HL-60 (cell line): ENCODE data around the gene P2RY12.

ENCODE experiments used
- GABPA ChIP-seq: IDR thresholded peaks from 2 replicates; pipeline ENCODE4 v1.6.1; 2012; ENCODE audit warnings: low read depth
- POLR2AphosphoS5 ChIP-seq: IDR thresholded peaks from 2 replicates; pipeline ENCODE4 v1.6.1; 2012; ENCODE audit warnings: low read depth
- SPI1 ChIP-seq: IDR thresholded peaks from 2 replicates; pipeline ENCODE4 v1.6.1; 2012; ENCODE audit warnings: low read depth, mild to moderate bottlenecking, borderline replicate concordance
- TF ChIP-seq, protein P1 (sequence below): IDR thresholded peaks from 2 replicates; pipeline ENCODE4 v1.6.1; 2012; ENCODE audit warnings: low read depth; ENCODE audit not compliant: insufficient replicate concordance
- TF ChIP-seq, protein P2 (sequence below): IDR thresholded peaks from one replicate; pipeline ENCODE4 v1.5.1; 2011; ENCODE audit warnings: low read length, control low read depth, inconsistent platforms; ENCODE audit not compliant: insufficient read depth

DNA sequence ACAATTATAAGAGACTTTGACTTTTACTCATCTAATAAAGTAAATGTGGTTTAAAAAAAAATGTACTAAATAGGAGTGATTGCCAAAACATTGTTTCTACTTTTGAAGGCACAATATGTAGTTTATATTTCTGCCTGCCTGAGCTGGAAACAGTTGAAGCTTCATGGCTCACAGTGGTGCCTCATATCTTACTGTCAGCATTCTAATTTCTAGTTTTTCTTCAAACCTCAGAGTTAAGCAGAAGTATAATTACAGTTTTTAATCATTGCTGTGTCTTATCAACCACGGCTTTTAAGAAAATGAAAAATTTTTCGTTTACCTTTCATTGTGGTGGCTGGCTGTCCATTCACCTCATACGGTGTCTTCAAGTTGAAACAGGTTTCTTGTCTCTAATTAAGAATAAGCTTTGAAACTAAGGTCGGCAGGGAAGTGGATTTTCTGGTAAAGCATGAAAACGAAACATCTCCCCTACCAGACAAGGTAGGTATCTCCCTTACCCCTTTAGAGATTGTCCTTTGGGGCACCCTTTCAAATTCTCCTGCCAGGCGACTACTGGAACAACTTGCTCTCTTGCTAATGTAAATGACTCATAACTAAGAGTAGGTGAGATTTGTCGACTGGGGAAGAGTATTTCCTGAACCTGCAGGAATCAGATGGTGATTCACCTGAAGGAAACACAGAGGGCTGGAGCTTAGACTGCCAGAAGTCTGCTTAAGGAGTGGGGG lies 68.1 kb downstream of the P2RY12 start, which contains the start of gene GPR87:
- TF ChIP-seq, protein P1, sequence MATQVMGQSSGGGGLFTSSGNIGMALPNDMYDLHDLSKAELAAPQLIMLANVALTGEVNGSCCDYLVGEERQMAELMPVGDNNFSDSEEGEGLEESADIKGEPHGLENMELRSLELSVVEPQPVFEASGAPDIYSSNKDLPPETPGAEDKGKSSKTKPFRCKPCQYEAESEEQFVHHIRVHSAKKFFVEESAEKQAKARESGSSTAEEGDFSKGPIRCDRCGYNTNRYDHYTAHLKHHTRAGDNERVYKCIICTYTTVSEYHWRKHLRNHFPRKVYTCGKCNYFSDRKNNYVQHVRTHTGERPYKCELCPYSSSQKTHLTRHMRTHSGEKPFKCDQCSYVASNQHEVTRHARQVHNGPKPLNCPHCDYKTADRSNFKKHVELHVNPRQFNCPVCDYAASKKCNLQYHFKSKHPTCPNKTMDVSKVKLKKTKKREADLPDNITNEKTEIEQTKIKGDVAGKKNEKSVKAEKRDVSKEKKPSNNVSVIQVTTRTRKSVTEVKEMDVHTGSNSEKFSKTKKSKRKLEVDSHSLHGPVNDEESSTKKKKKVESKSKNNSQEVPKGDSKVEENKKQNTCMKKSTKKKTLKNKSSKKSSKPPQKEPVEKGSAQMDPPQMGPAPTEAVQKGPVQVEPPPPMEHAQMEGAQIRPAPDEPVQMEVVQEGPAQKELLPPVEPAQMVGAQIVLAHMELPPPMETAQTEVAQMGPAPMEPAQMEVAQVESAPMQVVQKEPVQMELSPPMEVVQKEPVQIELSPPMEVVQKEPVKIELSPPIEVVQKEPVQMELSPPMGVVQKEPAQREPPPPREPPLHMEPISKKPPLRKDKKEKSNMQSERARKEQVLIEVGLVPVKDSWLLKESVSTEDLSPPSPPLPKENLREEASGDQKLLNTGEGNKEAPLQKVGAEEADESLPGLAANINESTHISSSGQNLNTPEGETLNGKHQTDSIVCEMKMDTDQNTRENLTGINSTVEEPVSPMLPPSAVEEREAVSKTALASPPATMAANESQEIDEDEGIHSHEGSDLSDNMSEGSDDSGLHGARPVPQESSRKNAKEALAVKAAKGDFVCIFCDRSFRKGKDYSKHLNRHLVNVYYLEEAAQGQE, result no peak
- TF ChIP-seq, protein P2, sequence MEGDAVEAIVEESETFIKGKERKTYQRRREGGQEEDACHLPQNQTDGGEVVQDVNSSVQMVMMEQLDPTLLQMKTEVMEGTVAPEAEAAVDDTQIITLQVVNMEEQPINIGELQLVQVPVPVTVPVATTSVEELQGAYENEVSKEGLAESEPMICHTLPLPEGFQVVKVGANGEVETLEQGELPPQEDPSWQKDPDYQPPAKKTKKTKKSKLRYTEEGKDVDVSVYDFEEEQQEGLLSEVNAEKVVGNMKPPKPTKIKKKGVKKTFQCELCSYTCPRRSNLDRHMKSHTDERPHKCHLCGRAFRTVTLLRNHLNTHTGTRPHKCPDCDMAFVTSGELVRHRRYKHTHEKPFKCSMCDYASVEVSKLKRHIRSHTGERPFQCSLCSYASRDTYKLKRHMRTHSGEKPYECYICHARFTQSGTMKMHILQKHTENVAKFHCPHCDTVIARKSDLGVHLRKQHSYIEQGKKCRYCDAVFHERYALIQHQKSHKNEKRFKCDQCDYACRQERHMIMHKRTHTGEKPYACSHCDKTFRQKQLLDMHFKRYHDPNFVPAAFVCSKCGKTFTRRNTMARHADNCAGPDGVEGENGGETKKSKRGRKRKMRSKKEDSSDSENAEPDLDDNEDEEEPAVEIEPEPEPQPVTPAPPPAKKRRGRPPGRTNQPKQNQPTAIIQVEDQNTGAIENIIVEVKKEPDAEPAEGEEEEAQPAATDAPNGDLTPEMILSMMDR, result no peak
- TF ChIP-seq POLR2AphosphoS5 (no peak), GABPA (no peak), SPI1 (no peak)
